Effector CD8-positive, alpha-beta T cell (primary cell): ENCODE results near the gene MEGF6.

Experiments
- DNase-seq: peaks from one replicate; lab custom pipeline; 2025; lab: John Stamatoyannopoulos, UW

The MEGF6 gene

GRCh38 chr1:3521426-3521825, 89.9 kb downstream of the MEGF6 start:
- DNase-seq, result no peak

- DNase-seq, result no peak
Observed at GRCh38 chr1:3520419-3521378, 90.6 kb downstream of the MEGF6 start.

- DNase-seq, result no peak
Observed at GRCh38 chr1:3519301-3519885, 91.9 kb downstream of the MEGF6 start.

GRCh38 chr1:3518756-3519155, 92.6 kb downstream of the MEGF6 start:
- DNase-seq, result no peak

- peak; percentile 16 for DNase-seq
Observed at GRCh38 chr1:3518256-3518655, 93.1 kb downstream of the MEGF6 start.

GRCh38 chr1:3516911-3517675, 94.2 kb downstream of the MEGF6 start:
- no peak for DNase-seq

- no peak for DNase-seq
Observed at GRCh38 chr1:3516481-3516869, 94.8 kb downstream of the MEGF6 start.

GRCh38 chr1:3515774-3516480, 95.4 kb downstream of the MEGF6 start:
- DNase-seq, result no peak

- DNase-seq, result no peak
Observed at GRCh38 chr1:3515272-3515671, 96.0 kb downstream of the MEGF6 start.

GRCh38 chr1:3514404-3514803, 96.9 kb downstream of the MEGF6 start:
- no peak for DNase-seq

- no peak for DNase-seq
Observed at GRCh38 chr1:3511856-3512255, 99.5 kb downstream of the MEGF6 start.

- DNase-seq, result no peak
Observed at GRCh38 chr1:3511306-3511705, 100.0 kb downstream of the MEGF6 start.

- no peak for DNase-seq
Observed at GRCh38 chr1:3510956-3511250, 100.4 kb downstream of the MEGF6 start.

- DNase-seq, result no peak
Observed at GRCh38 chr1:3510136-3510955, 101.0 kb downstream of the MEGF6 start.

GRCh38 chr1:3509721-3510120, 101.6 kb downstream of the MEGF6 start:
- DNase-seq, result no peak

- DNase-seq, result no peak
Observed at GRCh38 chr1:3508757-3509415, 102.4 kb downstream of the MEGF6 start.

- no peak for DNase-seq
Observed at GRCh38 chr1:3507636-3508275, 103.6 kb downstream of the MEGF6 start.

GRCh38 chr1:3506943-3507342, 104.4 kb downstream of the MEGF6 start:
- no peak for DNase-seq

GRCh38 chr1:3506041-3506440, 105.3 kb downstream of the MEGF6 start:
- DNase-seq, result no peak

GRCh38 chr1:3505161-3505560, 106.1 kb downstream of the MEGF6 start:
- DNase-seq, result no peak
